ENCODE measurements around the gene CHN1.

DNA sequence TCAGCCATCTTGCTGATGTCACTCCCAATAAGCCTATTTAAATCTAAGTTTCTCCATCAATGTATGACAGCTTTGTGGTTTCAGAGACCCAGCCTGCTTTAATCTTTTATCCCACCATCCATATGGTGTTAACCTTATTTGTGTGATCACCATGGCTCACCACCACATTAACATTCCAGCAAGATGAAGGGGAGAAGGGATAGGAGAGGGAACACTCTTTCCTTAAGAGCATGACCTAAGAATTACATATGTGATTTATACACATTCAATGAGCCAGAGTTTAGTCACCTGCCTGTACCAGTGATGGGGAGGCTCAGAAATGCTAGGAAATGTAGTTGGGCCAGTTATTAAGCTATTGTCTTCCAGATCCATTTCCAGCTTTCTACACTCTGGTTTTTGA lies 44.5 kb upstream of the CHN1 start:
- TF ChIP-seq POLR2AphosphoS5 (IDR thresholded peaks at IDR 0.05; ENCODE audit: low read depth, low read length) (no peak), TAF1 (IDR thresholded peaks at IDR 0.05; ENCODE audit: borderline replicate concordance, insufficient read depth, low read length) (no peak), SIN3A (IDR thresholded peaks at IDR 0.05; ENCODE audit: borderline replicate concordance, insufficient read depth, low read length) (no peak)
- TF ChIP-seq, protein P1, sequence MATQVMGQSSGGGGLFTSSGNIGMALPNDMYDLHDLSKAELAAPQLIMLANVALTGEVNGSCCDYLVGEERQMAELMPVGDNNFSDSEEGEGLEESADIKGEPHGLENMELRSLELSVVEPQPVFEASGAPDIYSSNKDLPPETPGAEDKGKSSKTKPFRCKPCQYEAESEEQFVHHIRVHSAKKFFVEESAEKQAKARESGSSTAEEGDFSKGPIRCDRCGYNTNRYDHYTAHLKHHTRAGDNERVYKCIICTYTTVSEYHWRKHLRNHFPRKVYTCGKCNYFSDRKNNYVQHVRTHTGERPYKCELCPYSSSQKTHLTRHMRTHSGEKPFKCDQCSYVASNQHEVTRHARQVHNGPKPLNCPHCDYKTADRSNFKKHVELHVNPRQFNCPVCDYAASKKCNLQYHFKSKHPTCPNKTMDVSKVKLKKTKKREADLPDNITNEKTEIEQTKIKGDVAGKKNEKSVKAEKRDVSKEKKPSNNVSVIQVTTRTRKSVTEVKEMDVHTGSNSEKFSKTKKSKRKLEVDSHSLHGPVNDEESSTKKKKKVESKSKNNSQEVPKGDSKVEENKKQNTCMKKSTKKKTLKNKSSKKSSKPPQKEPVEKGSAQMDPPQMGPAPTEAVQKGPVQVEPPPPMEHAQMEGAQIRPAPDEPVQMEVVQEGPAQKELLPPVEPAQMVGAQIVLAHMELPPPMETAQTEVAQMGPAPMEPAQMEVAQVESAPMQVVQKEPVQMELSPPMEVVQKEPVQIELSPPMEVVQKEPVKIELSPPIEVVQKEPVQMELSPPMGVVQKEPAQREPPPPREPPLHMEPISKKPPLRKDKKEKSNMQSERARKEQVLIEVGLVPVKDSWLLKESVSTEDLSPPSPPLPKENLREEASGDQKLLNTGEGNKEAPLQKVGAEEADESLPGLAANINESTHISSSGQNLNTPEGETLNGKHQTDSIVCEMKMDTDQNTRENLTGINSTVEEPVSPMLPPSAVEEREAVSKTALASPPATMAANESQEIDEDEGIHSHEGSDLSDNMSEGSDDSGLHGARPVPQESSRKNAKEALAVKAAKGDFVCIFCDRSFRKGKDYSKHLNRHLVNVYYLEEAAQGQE (IDR thresholded peaks at IDR 0.05; ENCODE audit: insufficient read depth in 1 of 2, low read depth in 2 of 2, low read length in 2 of 2) = no peak
